HEK293 (cell line): ENCODE results near the gene TOR4A.

Experiments used
- CTCF ChIA-PET: fragments of 350-600 bp; formaldehyde crosslinking; extraction: SDS; loops from one replicate; lab custom pipeline; 2021; ENCODE audit warnings: antibody characterized with exemption; lab: Yijun Ruan, JAX
- POLR2A ChIA-PET: fragments of 300-600 bp; formaldehyde crosslinking; extraction: SDS; loops from one replicate; lab custom pipeline; 2020; ENCODE audit warnings: antibody characterized with exemption, inconsistent platforms; lab: Yijun Ruan, JAX
- H3K27ac ChIP-seq: fragments of 200-500 bp; sonication (Bioruptor generic); 2 replicates; pipeline ENCODE4 v1.5.1; 2014; ENCODE audit warnings: low read depth, low read length, control low read depth, inconsistent platforms; ENCODE audit errors: extremely low read depth
- H3K36me3 ChIP-seq, 2 experiments: fragments of 200-500 bp in 1 of 2; sonication (Bioruptor generic) in 1 of 2; 1 replicate in 1 of 2; 2 replicates in 1 of 2; pipeline ENCODE4 v1.5.1; 2014 to 2017; ENCODE audit warnings: inconsistent platforms in 2 of 2, low read length in 2 of 2; ENCODE audit not compliant: control insufficient read depth in 2 of 2, insufficient read depth in 1 of 2
- H3K4me1 ChIP-seq: fragments of 200-500 bp; sonication (Bioruptor generic); 2 replicates; pipeline ENCODE4 v1.5.1; 2014; ENCODE audit warnings: mild to moderate bottlenecking, low read length, inconsistent platforms; ENCODE audit not compliant: control insufficient read depth, insufficient read depth
- H3K4me3 ChIP-seq: 2 replicates; pipeline ENCODE4 v1.5.1; 2011; ENCODE audit warnings: low read depth, mild to moderate bottlenecking, control low read depth, low read length, moderate library complexity
- H3K9me3 ChIP-seq: fragments of 200-500 bp; sonication (Bioruptor generic); 2 replicates; pipeline ENCODE4 v1.5.1; 2014; ENCODE audit warnings: low read depth, low read length, inconsistent platforms; ENCODE audit not compliant: control insufficient read depth, insufficient read depth
- EGR2 ChIP-seq: fragments of 450-650 bp; formaldehyde crosslinking; IDR thresholded peaks from 2 replicates; pipeline ENCODE4 v1.5.1; 2016; ENCODE audit warnings: low read depth, missing biosample characterization, missing genetic modification characterization
- ELK4 ChIP-seq: IDR thresholded peaks from 2 replicates; pipeline ENCODE4 v1.6.1; 2011; ENCODE audit warnings: mild to moderate bottlenecking, low read depth, low read length, borderline replicate concordance
- GLI4 ChIP-seq: fragments of 450-650 bp; formaldehyde crosslinking; IDR thresholded peaks from 2 replicates; pipeline ENCODE4 v1.5.1; 2016; ENCODE audit warnings: missing biosample characterization, missing genetic modification characterization
- HOXD13 ChIP-seq: sonication (generic); formaldehyde crosslinking; IDR thresholded peaks from 2 replicates; pipeline ENCODE4 v1.8.0; 2022; ENCODE audit warnings: missing genetic modification reagents, borderline replicate concordance
- KLF10 ChIP-seq: fragments of 450-650 bp; IDR thresholded peaks from 2 replicates; pipeline ENCODE4 v1.5.1; 2018; ENCODE audit warnings: missing biosample characterization, mild to moderate bottlenecking, missing genetic modification characterization
- KLF16 ChIP-seq: fragments of 450-650 bp; formaldehyde crosslinking; IDR thresholded peaks from 2 replicates; pipeline ENCODE4 v1.5.1; 2017; ENCODE audit warnings: missing biosample characterization, missing genetic modification characterization
- KLF17 ChIP-seq: fragments of 450-650 bp; formaldehyde crosslinking; IDR thresholded peaks from 2 replicates; pipeline ENCODE4 v1.5.1; 2016; ENCODE audit warnings: missing biosample characterization, missing genetic modification characterization
- SALL2 ChIP-seq: fragments of 450-650 bp; formaldehyde crosslinking; IDR thresholded peaks from 2 replicates; pipeline ENCODE4 v1.5.0; 2017; ENCODE audit warnings: missing biosample characterization, mild to moderate bottlenecking, missing genetic modification characterization, borderline replicate concordance
- SETDB1 ChIP-seq: IDR thresholded peaks from one replicate; pipeline ENCODE4 v1.6.1; 2017; ENCODE audit warnings: mild to moderate bottlenecking, low read length, moderate library complexity, mixed read lengths; ENCODE audit not compliant: insufficient read length
- TSHZ1 ChIP-seq: fragments of 450-650 bp; formaldehyde crosslinking; IDR thresholded peaks from 2 replicates; pipeline ENCODE4 v1.5.1; 2016; ENCODE audit warnings: missing biosample characterization, missing genetic modification characterization, borderline replicate concordance
- WT1 ChIP-seq: fragments of 450-650 bp; formaldehyde crosslinking; IDR thresholded peaks from 2 replicates; pipeline ENCODE4 v1.5.1; 2016; ENCODE audit warnings: missing biosample characterization, missing genetic modification characterization
- ZFP41 ChIP-seq: fragments of 450-650 bp; formaldehyde crosslinking; IDR thresholded peaks from 2 replicates; pipeline ENCODE4 v1.5.1; 2016; ENCODE audit warnings: missing biosample characterization, missing genetic modification characterization, borderline replicate concordance
- ZFP69B ChIP-seq: fragments of 450-650 bp; formaldehyde crosslinking; IDR thresholded peaks from 2 replicates; pipeline ENCODE4 v1.5.1; 2016; ENCODE audit warnings: missing biosample characterization, missing genetic modification characterization
- ZNF148 ChIP-seq: fragments of 450-650 bp; formaldehyde crosslinking; IDR thresholded peaks from 2 replicates; pipeline ENCODE4 v1.5.0; 2017; ENCODE audit warnings: missing biosample characterization, missing genetic modification characterization, borderline replicate concordance
- ZNF155 ChIP-seq: fragments of 450-650 bp; formaldehyde crosslinking; IDR thresholded peaks from 2 replicates; pipeline ENCODE4 v1.5.1; 2016; ENCODE audit warnings: missing biosample characterization, missing genetic modification characterization
- ZNF174 ChIP-seq: fragments of 450-650 bp; formaldehyde crosslinking; IDR thresholded peaks from 2 replicates; pipeline ENCODE4 v1.5.0; 2017; ENCODE audit warnings: missing biosample characterization, mild to moderate bottlenecking, missing genetic modification characterization
- ZNF24 ChIP-seq: fragments of 450-650 bp; formaldehyde crosslinking; IDR thresholded peaks from 2 replicates; pipeline ENCODE4 v1.5.1; 2016; ENCODE audit warnings: missing biosample characterization, missing genetic modification characterization
- ZNF423 ChIP-seq: fragments of 450-650 bp; formaldehyde crosslinking; IDR thresholded peaks from 2 replicates; pipeline ENCODE4 v1.5.1; 2016; ENCODE audit warnings: missing biosample characterization, missing genetic modification characterization
- ZNF530 ChIP-seq: fragments of 450-650 bp; formaldehyde crosslinking; IDR thresholded peaks from 2 replicates; pipeline ENCODE4 v1.5.1; 2016; ENCODE audit warnings: low read depth, missing biosample characterization, missing genetic modification characterization
- ZNF621 ChIP-seq: fragments of 450-650 bp; formaldehyde crosslinking; IDR thresholded peaks from 2 replicates; pipeline ENCODE4 v1.5.1; 2017; ENCODE audit warnings: missing biosample characterization, missing genetic modification characterization
- ZNF792 ChIP-seq: fragments of 450-650 bp; formaldehyde crosslinking; IDR thresholded peaks from 2 replicates; pipeline ENCODE4 v1.5.1; 2016; ENCODE audit warnings: missing biosample characterization, missing genetic modification characterization
- ZXDB ChIP-seq: fragments of 450-650 bp; formaldehyde crosslinking; IDR thresholded peaks from 2 replicates; pipeline ENCODE4 v1.5.1; 2016; ENCODE audit warnings: missing biosample characterization, missing genetic modification characterization
- TF ChIP-seq, protein P1 (sequence below): fragments of 450-650 bp; formaldehyde crosslinking; IDR thresholded peaks from 2 replicates; pipeline ENCODE4 v1.5.1; 2017; ENCODE audit warnings: missing biosample characterization, missing genetic modification characterization
- TF ChIP-seq, protein P2 (sequence below): fragments of 450-650 bp; formaldehyde crosslinking; IDR thresholded peaks from 2 replicates; pipeline ENCODE4 v1.5.1; 2016; ENCODE audit warnings: missing biosample characterization, missing genetic modification characterization

TOR4A gene

GRCh38 chr9:137240841-137241489, 36.6 kb upstream of the TOR4A start, which contains the start of gene TUBB4B:
Gene TUBB4B, plus strand, starts transcription at chr9:137241287. Its CDS starts 74 bp downstream, at chr9:137241361.
- ChIA-PET CTCF (interaction anchor here (0.6 to 1.7 kb wide), 10 partner anchors 8 to 205 kb away, joined by 3 to 11 read pairs (median 3); partner anchors contain the start of genes CYSRT1, LRRC26, NELFB and NPDC1), POLR2A (interaction anchor here (0.6 to 11.5 kb wide), 82 partner anchors 13 to 514 kb away, joined by 3 to 336 read pairs (median 5); partner anchors contain the start of genes ANAPC2, ARRDC1, CLIC3 and CYSRT1)
- H3K4me1 ChIP-seq, result peaks cover 6% of the 10 kb centered on the region; the same call in 1 of the 2 replicates
- H3K9me3 ChIP-seq, result no peaks in the 10 kb centered on the region
- H3K27ac ChIP-seq, result peak within 1 kb of the TSS; percentile 93
- H3K36me3 ChIP-seq, result peaks cover 0 to 32% of the 10 kb centered on the region in 2 experiments; a peak in 1 of 3 replicates
- peak within 1 kb of the TSS; percentile 83 for H3K4me3 ChIP-seq
- 0 out of 2 replicates have a peak, but pooled peaks have one; percentile 28 for TF ChIP-seq ZNF24 (tag by site-specific recombination)
- no peak for TF ChIP-seq ZFP69B (tag by site-specific recombination)
- TF ChIP-seq KLF16 (tag by site-specific recombination), result peak; percentile 89
- no peak for TF ChIP-seq ZNF174 (tag by site-specific recombination)
- no peak for TF ChIP-seq ZNF792 (tag by site-specific recombination)
- peak; percentile 84; the same call in 1 of the 2 replicates for TF ChIP-seq ZFP41 (tag by site-specific recombination)
- no peak for TF ChIP-seq ZNF530 (tag by site-specific recombination)
- no peak for TF ChIP-seq ZNF155
- 0 out of 2 replicates have a peak, but pooled peaks have one; percentile 11 for TF ChIP-seq TSHZ1
- no peak for TF ChIP-seq HOXD13 (CRISPR knock-in tag)
- no peak; the same call in 1 of the 2 replicates for TF ChIP-seq WT1 (tag by site-specific recombination)
- TF ChIP-seq GLI4 (tag by site-specific recombination), result peak; percentile 55; the same call in 1 of the 2 replicates
- no peak for TF ChIP-seq ZNF621
- TF ChIP-seq ZXDB (tag by site-specific recombination), result peak; percentile 15
- TF ChIP-seq ZNF148 (tag by site-specific recombination), result peak; percentile 77; the same call in 1 of the 2 replicates
- TF ChIP-seq KLF17 (tag by site-specific recombination), result peak; percentile 87
- TF ChIP-seq, protein P1, sequence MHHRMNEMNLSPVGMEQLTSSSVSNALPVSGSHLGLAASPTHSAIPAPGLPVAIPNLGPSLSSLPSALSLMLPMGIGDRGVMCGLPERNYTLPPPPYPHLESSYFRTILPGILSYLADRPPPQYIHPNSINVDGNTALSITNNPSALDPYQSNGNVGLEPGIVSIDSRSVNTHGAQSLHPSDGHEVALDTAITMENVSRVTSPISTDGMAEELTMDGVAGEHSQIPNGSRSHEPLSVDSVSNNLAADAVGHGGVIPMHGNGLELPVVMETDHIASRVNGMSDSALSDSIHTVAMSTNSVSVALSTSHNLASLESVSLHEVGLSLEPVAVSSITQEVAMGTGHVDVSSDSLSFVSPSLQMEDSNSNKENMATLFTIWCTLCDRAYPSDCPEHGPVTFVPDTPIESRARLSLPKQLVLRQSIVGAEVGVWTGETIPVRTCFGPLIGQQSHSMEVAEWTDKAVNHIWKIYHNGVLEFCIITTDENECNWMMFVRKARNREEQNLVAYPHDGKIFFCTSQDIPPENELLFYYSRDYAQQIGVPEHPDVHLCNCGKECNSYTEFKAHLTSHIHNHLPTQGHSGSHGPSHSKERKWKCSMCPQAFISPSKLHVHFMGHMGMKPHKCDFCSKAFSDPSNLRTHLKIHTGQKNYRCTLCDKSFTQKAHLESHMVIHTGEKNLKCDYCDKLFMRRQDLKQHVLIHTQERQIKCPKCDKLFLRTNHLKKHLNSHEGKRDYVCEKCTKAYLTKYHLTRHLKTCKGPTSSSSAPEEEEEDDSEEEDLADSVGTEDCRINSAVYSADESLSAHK (tag by site-specific recombination), result peak; percentile 32; the same call in 1 of the 2 replicates
- TF ChIP-seq ZNF423, result no peak
- TF ChIP-seq, protein P2, sequence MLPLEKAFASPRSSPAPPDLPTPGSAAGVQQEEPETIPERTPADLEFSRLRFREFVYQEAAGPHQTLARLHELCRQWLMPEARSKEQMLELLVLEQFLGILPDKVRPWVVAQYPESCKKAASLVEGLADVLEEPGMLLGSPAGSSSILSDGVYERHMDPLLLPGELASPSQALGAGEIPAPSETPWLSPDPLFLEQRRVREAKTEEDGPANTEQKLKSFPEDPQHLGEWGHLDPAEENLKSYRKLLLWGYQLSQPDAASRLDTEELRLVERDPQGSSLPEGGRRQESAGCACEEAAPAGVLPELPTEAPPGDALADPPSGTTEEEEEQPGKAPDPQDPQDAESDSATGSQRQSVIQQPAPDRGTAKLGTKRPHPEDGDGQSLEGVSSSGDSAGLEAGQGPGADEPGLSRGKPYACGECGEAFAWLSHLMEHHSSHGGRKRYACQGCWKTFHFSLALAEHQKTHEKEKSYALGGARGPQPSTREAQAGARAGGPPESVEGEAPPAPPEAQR (tag by site-specific recombination), result 0 out of 2 replicates have a peak, but pooled peaks have one; percentile 23
- TF ChIP-seq ELK4, result peak; percentile 65; the same call in 1 of the 2 replicates
- TF ChIP-seq SETDB1, result no peak
- TF ChIP-seq KLF10, result peak; percentile 39; the same call in 1 of the 2 replicates
- TF ChIP-seq EGR2 (tag by site-specific recombination), result peak; percentile 70
- peak; percentile 65; the same call in 1 of the 2 replicates for TF ChIP-seq SALL2 (tag by site-specific recombination)
